Left lung (tissue), 10 donors: ENCODE data around the gene ECSIT. TPM values are rescaled to one million over a fixed set of nuclear protein-coding genes. Genes with fewer than 3 reads are reported as not detected.
A peak's percentile ranks its signal among the peaks of the same experiment; 100 is the strongest.

Experiments
- ATAC-seq: fragments of 200-7000 bp; cut with Tn5 transposase; one replicate; pipeline ENCODE4 v1.9.1; 2020; ENCODE audit warnings: moderate library complexity
- DNase-seq, 4 donors: peaks; one replicate each; pipeline ENCODE4 v3.0.0-alpha.2; 2013 to 2020
- H3K27ac ChIP-seq, 2 donors: fragments of 200-600 bp; sonication (generic) in 1 of 2; one replicate each; pipeline versions ENCODE4 v1.5.0 to v1.8.0; 2020 to 2021
- H3K27me3 ChIP-seq, 2 donors: fragments of 200-600 bp; sonication (generic) in 1 of 2; one replicate each; pipeline versions ENCODE4 v1.5.0 to v1.8.0; 2020 to 2021
- H3K36me3 ChIP-seq, 2 donors: fragments of 200-600 bp; sonication (generic) in 1 of 2; one replicate each; pipeline versions ENCODE4 v1.5.0 to v1.8.0; 2020 to 2021
- H3K4me1 ChIP-seq, 2 donors: fragments of 200-600 bp; one replicate each; pipeline ENCODE4 v1.8.0; 2021
- H3K4me3 ChIP-seq, 2 donors: fragments of 200-600 bp; sonication (generic) in 1 of 2; one replicate each; pipeline versions ENCODE4 v1.5.0 to v1.8.0; 2020 to 2021; ENCODE audit warnings: mild to moderate bottlenecking in 1 of 2
- H3K9me3 ChIP-seq, 2 donors: fragments of 200-600 bp; sonication (generic) in 1 of 2; one replicate each; pipeline versions ENCODE4 v1.5.0 to v1.8.0; 2020 to 2021
- CTCF ChIP-seq, 2 donors: fragments of 200-600 bp; sonication (generic) in 1 of 2; IDR thresholded peaks; one replicate each; pipeline versions ENCODE4 v1.5.0 to v1.8.0; 2021; ENCODE audit warnings: antibody characterized with exemption in 2 of 2
- intact Hi-C, 2 donors: fragments of 100-400 bp; cut with DNase I; formaldehyde crosslinking; loops; one replicate each; pipeline versions ENCODE4 v1.11.2 to v1.14.2; 2022
- polyA plus RNA-seq, 6 donors: library from polyadenylated mRNA; unstranded; fragments of 120-200 nt; gene quantifications; one replicate each; pipeline ENCODE4 v1.2.1, GENCODE V29; 2013; ENCODE audit not compliant: insufficient read length in 6 of 6
- total RNA-seq, 2 donors: library from RNA; stranded (reverse); fragmentation: NEBNext Ultra II Directional; extraction: Animal tissue kit (Norgen Biotek cat#: 25700); gene quantifications; one replicate each; pipeline ENCODE4 v1.2.1, GENCODE V29; 2021
- donor health status: DM: no; HTN: yes; CAD: no.
- donor health status: DM: no; HTN: no; CAD: no.

ECSIT gene
- total and polyA plus RNA-seq, 8 donors: 32.6 to 44.6 (median 36.6) TPM

GRCh38 chr19:11483366-11484111 lies 45.4 kb downstream of the ECSIT start:
- Histone ChIP-seq H3K4me3 (no peak overlapping the region), H3K27me3 (peaks cover 38 to 54% of the 10 kb centered on the region in 2 donors), H3K9me3 (no peaks in the 10 kb centered on the region), H3K36me3 (peaks cover 0 to 30% of the 10 kb centered on the region in 2 donors), H3K27ac (no peak overlapping the region), H3K4me1 (peaks cover 19 to 44% of the 10 kb centered on the region in 2 donors)
- TF ChIP-seq CTCF (IDR thresholded peaks at IDR 0.05): no peak
- no peak for ATAC-seq
- no peak for DNase-seq
- intact Hi-C loops: no loop called here

GRCh38 chr19:11482384-11483050 lies 46.4 kb downstream of the ECSIT start:
- peak; percentile 96 to 98 for TF ChIP-seq CTCF (IDR thresholded peaks at IDR 0.05)
- Histone ChIP-seq H3K36me3 (peaks cover 0 to 29% of the 10 kb centered on the region in 2 donors), H3K4me3 (peak overlapping the region; percentile 13 to 43), H3K4me1 (peaks cover 19 to 44% of the 10 kb centered on the region in 2 donors), H3K9me3 (no peaks in the 10 kb centered on the region), H3K27me3 (peaks cover 38 to 65% of the 10 kb centered on the region in 2 donors), H3K27ac (no peak overlapping the region)
- DNase-seq (peak; percentile 59 to 97 (median 86)), ATAC-seq (peak; percentile 93)
- intact Hi-C loops: no loop called here

- no peak for TF ChIP-seq CTCF (IDR thresholded peaks at IDR 0.05)
- no peaks in the 10 kb centered on the region for H3K9me3 ChIP-seq
- peak overlapping the region; percentile 13 to 43 for H3K4me3 ChIP-seq
- H3K27ac ChIP-seq: no peak overlapping the region
- DNase-seq (peak; percentile 35 to 81 (median 60)), ATAC-seq (peak; percentile 73)
- H3K4me1 ChIP-seq: peaks cover 19 to 44% of the 10 kb centered on the region in 2 donors
- peaks cover 0 to 21% of the 10 kb centered on the region in 2 donors for H3K36me3 ChIP-seq
- peaks cover 38 to 69% of the 10 kb centered on the region in 2 donors for H3K27me3 ChIP-seq
- intact Hi-C loops: no loop called here
These were observed 47.2 kb downstream of the ECSIT start for GRCh38 chr19:11481534-11482383.

GRCh38 chr19:11480715-11481533 lies 48.0 kb downstream of the ECSIT start, which contains the start of gene ELAVL3:
ELAVL3 (minus strand) TSS chr19:11481046; CDS start chr19:11480608, 438 bp downstream.
- Histone ChIP-seq H3K4me3 (peak within 1 kb of the TSS in 1 of 2 donors; percentile 43), H3K4me1 (peaks cover 19 to 44% of the 10 kb centered on the region in 2 donors), H3K27me3 (peaks cover 38 to 69% of the 10 kb centered on the region in 2 donors), H3K27ac (no peak within 1 kb of the TSS), H3K9me3 (no peaks in the 10 kb centered on the region), H3K36me3 (peaks cover 0 to 17% of the 10 kb centered on the region in 2 donors)
- intact Hi-C loops: no loop called here
- ATAC-seq (no peak), DNase-seq (peak in 1 of 4 donors; percentile 76)
- TF ChIP-seq CTCF (IDR thresholded peaks at IDR 0.05): no peak
